Jurkat, Clone E6-1 (cell line): ENCODE data around the gene FUT7.
"Not testable (repeated sequence)": the region's sequence is repeated elsewhere in the genome, so short reads cannot be mapped to it uniquely, and the experiment has no call there.

Source experiments
- DNase-seq: peaks from one replicate; pipeline ENCODE4 v3.0.0-alpha.2; 2011; ENCODE audit warnings: low read depth, low spot score
- H3K4me3 ChIP-seq: 2 replicates; pipeline ENCODE4 v1.5.1; 2011; ENCODE audit warnings: mild to moderate bottlenecking, low read length, control low read depth, moderate library complexity

FUT7 gene

GRCh38 chr9:137011907-137012675 is 19.8 kb downstream of the FUT7 start:
- DNase-seq = no peak
- H3K4me3 ChIP-seq = no peak overlapping the region

GRCh38 chr9:137011156-137011555 is 20.7 kb downstream of the FUT7 start:
- H3K4me3 ChIP-seq = no peak overlapping the region
- DNase-seq = no peak

- DNase-seq = no peak
These were observed 21.8 kb downstream of the FUT7 start for GRCh38 chr9:137009938-137010732.

GRCh38 chr9:137009217-137009616 is 22.7 kb downstream of the FUT7 start:
- DNase-seq = no peak
- H3K4me3 ChIP-seq = no peak overlapping the region

More at GRCh38 chr9:137009938-137010732, 21.8 kb downstream of the FUT7 start:
- H3K4me3 ChIP-seq = no peak overlapping the region

- no peak for DNase-seq
- no peak overlapping the region for H3K4me3 ChIP-seq
These were observed 23.6 kb downstream of the FUT7 start for GRCh38 chr9:137008312-137008711.

GRCh38 chr9:137007816-137008270 is 24.0 kb downstream of the FUT7 start:
- no peak overlapping the region for H3K4me3 ChIP-seq
- no peak for DNase-seq

- DNase-seq = no peak
- no peak overlapping the region for H3K4me3 ChIP-seq
These were observed 24.6 kb downstream of the FUT7 start for GRCh38 chr9:137007108-137007815.

- H3K4me3 ChIP-seq = no peak overlapping the region
- no peak for DNase-seq
These were observed 25.5 kb downstream of the FUT7 start for GRCh38 chr9:137006116-137007003.

GRCh38 chr9:137004285-137004684 is 27.6 kb downstream of the FUT7 start:
- not testable (repeated sequence) for DNase-seq, H3K4me3 ChIP-seq

- no peak overlapping the region for H3K4me3 ChIP-seq
- DNase-seq = no peak
These were observed 29.2 kb downstream of the FUT7 start for GRCh38 chr9:137002646-137003041.

- H3K4me3 ChIP-seq = no peak overlapping the region
These were observed 29.8 kb downstream of the FUT7 start for GRCh38 chr9:137001857-137002645.

GRCh38 chr9:137000177-137000930 is 31.5 kb downstream of the FUT7 start:
- H3K4me3 ChIP-seq = no peak overlapping the region
- no peak for DNase-seq

More at GRCh38 chr9:137001857-137002645, 29.8 kb downstream of the FUT7 start:
- no peak for DNase-seq

- no peak for DNase-seq
- H3K4me3 ChIP-seq = no peak overlapping the region
These were observed 34.1 kb downstream of the FUT7 start for GRCh38 chr9:136997830-136998234.

- H3K4me3 ChIP-seq = no peak overlapping the region
These were observed 34.5 kb downstream of the FUT7 start for GRCh38 chr9:136997371-136997770.

GRCh38 chr9:136996361-136997292 is 35.3 kb downstream of the FUT7 start, which contains the start of gene CLIC3:
TSS of gene CLIC3 (minus strand) at chr9:136996568. CDS start at chr9:136996543, 25 bp downstream.
- H3K4me3 ChIP-seq = no peak within 1 kb of the TSS
- peak; percentile 51 for DNase-seq

More at GRCh38 chr9:136997371-136997770, 34.5 kb downstream of the FUT7 start:
- no peak for DNase-seq

- no peak for DNase-seq
- H3K4me3 ChIP-seq = no peak overlapping the region
These were observed 36.0 kb downstream of the FUT7 start for GRCh38 chr9:136995772-136996311.
